ENCODE results near the gene FAM110A. TPM values are rescaled to one million over a fixed set of nuclear protein-coding genes. Genes with fewer than 3 reads are reported as not detected.

Gene FAM110A
- total RNA-seq, 2 donors from 2014 or later: 7.0 to 8.2 TPM

- Histone ChIP-seq H3K4me1 (peaks cover 1% of the 10 kb centered on the region), H3K27me3 (no peaks in the 10 kb centered on the region), H3K36me3 (replicated peaks in 1 of 2; ENCODE audit: insufficient read depth in 1 of 2, low read depth in 2 of 2) (no peaks in the 10 kb centered on the region), H3K27ac (no peak overlapping the region), H3K4me3 (no peak overlapping the region), H3K9me3 (no peaks in the 10 kb centered on the region)
- no peak for DNase-seq
- intact Hi-C loops (cut with DNase I): no loop called here
- TF ChIP-seq CTCF (IDR thresholded peaks at IDR 0.05): no peak
- no peak for TF ChIP-seq POLR2A (IDR thresholded peaks at IDR 0.05)
- 44 to 49% methylated on average over 4 to 6 of the region's 6 CpGs for WGBS, 2 donors
- no peak for ATAC-seq
Observed at GRCh38 chr20:828987-829386, 4.5 kb upstream of the FAM110A start.

- TF ChIP-seq CTCF (IDR thresholded peaks at IDR 0.05): no peak
- no peak for TF ChIP-seq POLR2A (IDR thresholded peaks at IDR 0.05)
- ATAC-seq (no peak), DNase-seq (no peak)
- Histone ChIP-seq H3K27me3 (no peaks in the 10 kb centered on the region), H3K27ac (peak overlapping the region in 1 of 4 donors; percentile 56), H3K36me3 (replicated peaks in 1 of 2; ENCODE audit: insufficient read depth in 1 of 2, low read depth in 2 of 2) (no peaks in the 10 kb centered on the region), H3K9me3 (no peaks in the 10 kb centered on the region), H3K4me1 (peaks cover 7% of the 10 kb centered on the region), H3K4me3 (no peak overlapping the region)
- intact Hi-C loops (cut with DNase I): no loop called here
- 95% methylated on average over 2 of the region's 2 CpGs for WGBS, 2 donors
Observed at GRCh38 chr20:829551-829950, 4.0 kb upstream of the FAM110A start.

- DNase-seq: no peak
- H3K27ac ChIP-seq: peak overlapping the region in 1 of 4 donors; percentile 56
- H3K4me1 ChIP-seq: peaks cover 11% of the 10 kb centered on the region
- H3K9me3 ChIP-seq: no peaks in the 10 kb centered on the region
- intact Hi-C loops (cut with DNase I): no loop called here
- no peak for ATAC-seq
- no peaks in the 10 kb centered on the region for H3K36me3 ChIP-seq (replicated peaks in 1 of 2; ENCODE audit: insufficient read depth in 1 of 2, low read depth in 2 of 2)
- H3K27me3 ChIP-seq: no peaks in the 10 kb centered on the region
- no peak for TF ChIP-seq POLR2A (IDR thresholded peaks at IDR 0.05)
- TF ChIP-seq CTCF (IDR thresholded peaks at IDR 0.05): no peak
- 56 to 62% methylated on average over 8 of the region's 8 CpGs for WGBS, 2 donors
- H3K4me3 ChIP-seq: no peak overlapping the region
Observed at GRCh38 chr20:830011-830521, 3.4 kb upstream of the FAM110A start.

- Histone ChIP-seq H3K36me3 (replicated peaks in 1 of 2; ENCODE audit: insufficient read depth in 1 of 2, low read depth in 2 of 2) (no peaks in the 10 kb centered on the region), H3K27me3 (no peaks in the 10 kb centered on the region), H3K27ac (no peak overlapping the region), H3K4me3 (no peak overlapping the region), H3K4me1 (peaks cover 18% of the 10 kb centered on the region), H3K9me3 (no peaks in the 10 kb centered on the region)
- DNase-seq (no peak), ATAC-seq (no peak)
- TF ChIP-seq POLR2A (IDR thresholded peaks at IDR 0.05) (no peak), CTCF (IDR thresholded peaks at IDR 0.05) (no peak)
- WGBS, 2 donors: 81 to 83% methylated on average over 3 of the region's 3 CpGs
- intact Hi-C loops (cut with DNase I): no loop called here
Observed at GRCh38 chr20:831251-831650, 2.3 kb upstream of the FAM110A start.

- Histone ChIP-seq H3K4me3 (no peak overlapping the region), H3K4me1 (peaks cover 18% of the 10 kb centered on the region), H3K36me3 (replicated peaks in 1 of 2; ENCODE audit: insufficient read depth in 1 of 2, low read depth in 2 of 2) (no peaks in the 10 kb centered on the region), H3K27ac (no peak overlapping the region), H3K27me3 (no peaks in the 10 kb centered on the region), H3K9me3 (no peaks in the 10 kb centered on the region)
- no peak for TF ChIP-seq POLR2A (IDR thresholded peaks at IDR 0.05)
- TF ChIP-seq CTCF (IDR thresholded peaks at IDR 0.05): no peak
- intact Hi-C loops (cut with DNase I): no loop called here
- no peak for ATAC-seq
- no peak for DNase-seq
- 95% methylated on average over 3 of the region's 3 CpGs for WGBS, 2 donors
Observed at GRCh38 chr20:831956-832355, 1.6 kb upstream of the FAM110A start.

All from body of pancreas (tissue), 4 donors.